ENCODE results near the gene FGG.

Gene FGG

DNA sequence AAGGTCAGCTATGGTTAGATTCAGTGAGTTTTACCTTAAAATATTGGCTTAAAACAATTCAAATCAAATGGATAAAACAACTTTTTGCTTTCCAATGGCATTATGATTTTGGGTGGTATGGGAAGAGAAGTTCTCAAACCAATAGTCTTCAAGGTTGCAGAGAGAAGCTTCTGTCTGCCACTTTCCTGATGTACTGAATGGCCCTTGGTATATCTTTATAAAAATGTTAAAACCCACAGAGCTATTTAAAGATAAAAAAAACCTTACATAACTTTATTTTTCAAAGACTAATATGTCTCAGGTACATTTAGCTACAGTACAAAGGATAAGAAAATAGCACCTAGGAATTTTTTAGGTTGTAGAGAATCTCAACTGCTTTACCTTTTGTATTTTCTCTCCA lies 28.8 kb downstream of the FGG start:
- DNase-seq = no peak

- DNase-seq = no peak
Observed at GRCh38 chr4:154583230-154583629, 29.2 kb downstream of the FGG start.

GRCh38 chr4:154582723-154583122 lies 29.7 kb downstream of the FGG start:
- DNase-seq = no peak

- DNase-seq = no peak
Observed at GRCh38 chr4:154579927-154580326, 32.5 kb downstream of the FGG start.

GRCh38 chr4:154578919-154579318 lies 33.5 kb downstream of the FGG start:
- DNase-seq = no peak

- no peak for DNase-seq
Observed at GRCh38 chr4:154577324-154577723, 35.1 kb downstream of the FGG start.

DNA sequence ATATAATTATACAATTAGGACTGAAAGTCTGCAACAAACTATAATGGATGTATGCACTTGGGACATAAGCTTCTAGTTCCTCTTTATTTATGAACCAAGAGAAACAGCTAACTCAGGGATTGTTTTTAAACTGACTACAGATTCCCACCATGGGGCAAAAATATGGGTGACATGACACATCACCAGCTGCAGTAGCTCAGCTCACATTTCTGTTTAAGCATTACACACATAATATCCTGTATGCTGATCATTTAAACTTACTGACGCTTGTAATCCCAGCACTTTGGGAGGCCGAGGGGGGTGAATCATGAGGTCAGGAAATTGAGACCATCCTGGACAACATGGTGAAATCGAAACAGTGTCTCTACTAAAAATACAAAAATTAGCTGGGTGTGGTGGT lies 38.1 kb downstream of the FGG start:
- DNase-seq = no peak

- DNase-seq = no peak
Observed at GRCh38 chr4:154573190-154573870, 39.1 kb downstream of the FGG start.

DNA sequence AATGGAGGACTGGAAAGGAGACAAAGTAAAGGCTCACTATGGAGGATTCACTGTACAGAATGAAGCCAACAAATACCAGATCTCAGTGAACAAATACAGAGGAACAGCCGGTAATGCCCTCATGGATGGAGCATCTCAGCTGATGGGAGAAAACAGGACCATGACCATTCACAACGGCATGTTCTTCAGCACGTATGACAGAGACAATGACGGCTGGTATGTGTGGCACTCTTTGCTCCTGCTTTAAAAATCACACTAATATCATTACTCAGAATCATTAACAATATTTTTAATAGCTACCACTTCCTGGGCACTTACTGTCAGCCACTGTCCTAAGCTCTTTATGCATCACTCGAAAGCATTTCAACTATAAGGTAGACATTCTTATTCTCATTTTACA lies 42.9 kb downstream of the FGG start:
- DNase-seq = no peak

DNA sequence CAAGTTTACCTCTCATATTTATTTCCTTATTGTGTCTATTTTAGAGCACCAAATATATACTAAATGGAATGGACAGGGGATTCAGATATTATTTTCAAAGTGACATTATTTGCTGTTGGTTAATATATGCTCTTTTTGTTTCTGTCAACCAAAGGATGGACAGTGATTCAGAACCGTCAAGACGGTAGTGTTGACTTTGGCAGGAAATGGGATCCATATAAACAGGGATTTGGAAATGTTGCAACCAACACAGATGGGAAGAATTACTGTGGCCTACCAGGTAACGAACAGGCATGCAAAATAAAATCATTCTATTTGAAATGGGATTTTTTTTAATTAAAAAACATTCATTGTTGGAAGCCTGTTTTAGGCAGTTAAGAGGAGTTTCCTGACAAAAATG lies 43.4 kb downstream of the FGG start:
- no peak for DNase-seq

- DNase-seq = no peak
Observed at GRCh38 chr4:154566639-154567204, 45.7 kb downstream of the FGG start.

GRCh38 chr4:154565704-154566103 lies 46.8 kb downstream of the FGG start:
- no peak for DNase-seq

- DNase-seq = no peak
Observed at GRCh38 chr4:154564311-154564710, 48.1 kb downstream of the FGG start.

- DNase-seq = no peak
Observed at GRCh38 chr4:154562697-154563254, 49.7 kb downstream of the FGG start, which contains the start of gene FGB. FGB (plus strand) TSS chr4:154563011; CDS start chr4:154563019, 8 bp downstream.

GRCh38 chr4:154560824-154561231 lies 51.6 kb downstream of the FGG start:
- DNase-seq = no peak

- no peak for DNase-seq
Observed at GRCh38 chr4:154560419-154560801, 52.0 kb downstream of the FGG start.

DNA sequence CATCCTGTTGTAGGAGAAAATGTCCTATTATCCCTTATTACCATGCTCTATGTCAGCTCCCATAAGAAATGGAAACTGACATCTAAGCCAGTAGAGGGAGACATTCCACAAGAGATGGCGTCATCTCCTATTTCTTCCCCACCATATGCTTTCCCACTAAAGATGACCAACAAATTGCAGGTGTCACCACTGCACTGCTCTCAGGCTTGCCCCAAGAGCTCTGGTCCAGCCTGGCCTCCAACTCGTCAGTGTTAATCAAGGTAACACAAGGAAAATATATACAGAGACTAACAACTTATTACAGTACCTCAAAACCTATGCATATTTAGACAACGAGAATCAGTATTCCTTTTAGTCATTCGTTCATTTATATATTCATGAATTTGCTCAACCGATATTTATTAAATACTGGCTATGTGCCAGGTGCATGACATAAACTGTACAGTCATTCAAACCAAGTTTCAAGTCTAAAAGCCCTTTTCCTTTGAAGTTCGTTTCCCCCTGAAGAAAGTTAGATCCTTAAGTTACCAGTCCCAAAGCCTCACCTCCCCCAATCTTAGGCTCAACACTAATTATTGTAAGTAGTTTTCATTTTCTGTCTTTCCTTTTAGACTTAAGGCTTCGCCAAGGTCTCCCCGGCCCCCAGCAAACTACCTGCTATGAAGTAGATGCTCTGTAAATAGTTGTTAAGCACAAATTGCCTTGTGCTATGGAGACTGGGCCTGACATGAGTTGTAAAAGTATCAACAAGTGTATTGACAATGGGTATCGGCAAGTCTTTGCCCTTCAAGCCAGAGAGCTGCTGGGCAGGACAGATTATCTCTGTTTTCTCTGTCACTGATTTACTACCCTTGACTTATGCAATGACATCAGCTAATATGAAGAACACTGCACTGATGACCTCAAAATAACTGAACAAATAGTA lies 52.7 kb downstream of the FGG start:
- DNase-seq = no peak

GRCh38 chr4:154559141-154559493 lies 53.3 kb downstream of the FGG start:
- DNase-seq = no peak
